ENCODE measurements around the gene METTL24. TPM values are rescaled to one million over a fixed set of nuclear protein-coding genes. Genes with fewer than 3 reads are reported as not detected.

The METTL24 gene
- total and polyA plus RNA-seq, 2 of the 13 experiments (the other 11 are each of a cell fraction or from before 2014, with no cell fraction given): not detected

DNA sequence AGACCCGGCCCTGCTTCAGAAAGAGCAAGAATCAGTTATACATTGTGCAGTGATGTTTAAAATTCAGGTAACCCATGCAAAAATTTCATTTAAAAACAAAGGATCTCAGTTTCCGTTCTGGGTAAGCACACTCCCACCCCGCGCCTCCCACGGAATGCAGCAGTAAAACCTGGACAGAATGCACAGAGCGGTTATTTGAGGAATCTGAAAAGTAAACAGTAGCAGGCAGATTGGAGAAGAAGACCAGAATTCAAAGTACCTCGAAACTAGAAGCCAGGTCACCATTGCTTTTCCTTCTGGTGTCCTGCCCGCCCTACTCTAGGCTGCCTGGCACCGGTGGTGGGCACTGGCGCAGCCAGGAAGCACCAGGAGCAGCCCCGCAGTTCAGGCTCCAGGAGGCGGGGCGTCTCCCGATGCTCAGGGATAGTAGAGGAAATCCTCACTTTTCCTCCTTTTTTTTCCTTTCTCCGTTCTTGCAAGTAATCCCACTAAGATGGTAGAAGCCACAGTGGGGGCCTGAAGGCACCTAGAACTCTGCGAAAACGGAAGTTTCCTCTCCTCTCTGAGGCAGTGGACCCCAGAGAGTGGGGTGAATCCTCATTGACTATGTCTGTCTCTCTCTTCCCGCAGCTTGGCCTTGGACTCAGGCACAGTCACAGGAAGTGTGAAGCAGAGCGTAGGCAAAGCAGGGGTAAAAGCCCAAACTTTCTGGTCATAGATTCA lies 28.3 kb downstream of the METTL24 start (continued):
- TF ChIP-seq, protein P1, sequence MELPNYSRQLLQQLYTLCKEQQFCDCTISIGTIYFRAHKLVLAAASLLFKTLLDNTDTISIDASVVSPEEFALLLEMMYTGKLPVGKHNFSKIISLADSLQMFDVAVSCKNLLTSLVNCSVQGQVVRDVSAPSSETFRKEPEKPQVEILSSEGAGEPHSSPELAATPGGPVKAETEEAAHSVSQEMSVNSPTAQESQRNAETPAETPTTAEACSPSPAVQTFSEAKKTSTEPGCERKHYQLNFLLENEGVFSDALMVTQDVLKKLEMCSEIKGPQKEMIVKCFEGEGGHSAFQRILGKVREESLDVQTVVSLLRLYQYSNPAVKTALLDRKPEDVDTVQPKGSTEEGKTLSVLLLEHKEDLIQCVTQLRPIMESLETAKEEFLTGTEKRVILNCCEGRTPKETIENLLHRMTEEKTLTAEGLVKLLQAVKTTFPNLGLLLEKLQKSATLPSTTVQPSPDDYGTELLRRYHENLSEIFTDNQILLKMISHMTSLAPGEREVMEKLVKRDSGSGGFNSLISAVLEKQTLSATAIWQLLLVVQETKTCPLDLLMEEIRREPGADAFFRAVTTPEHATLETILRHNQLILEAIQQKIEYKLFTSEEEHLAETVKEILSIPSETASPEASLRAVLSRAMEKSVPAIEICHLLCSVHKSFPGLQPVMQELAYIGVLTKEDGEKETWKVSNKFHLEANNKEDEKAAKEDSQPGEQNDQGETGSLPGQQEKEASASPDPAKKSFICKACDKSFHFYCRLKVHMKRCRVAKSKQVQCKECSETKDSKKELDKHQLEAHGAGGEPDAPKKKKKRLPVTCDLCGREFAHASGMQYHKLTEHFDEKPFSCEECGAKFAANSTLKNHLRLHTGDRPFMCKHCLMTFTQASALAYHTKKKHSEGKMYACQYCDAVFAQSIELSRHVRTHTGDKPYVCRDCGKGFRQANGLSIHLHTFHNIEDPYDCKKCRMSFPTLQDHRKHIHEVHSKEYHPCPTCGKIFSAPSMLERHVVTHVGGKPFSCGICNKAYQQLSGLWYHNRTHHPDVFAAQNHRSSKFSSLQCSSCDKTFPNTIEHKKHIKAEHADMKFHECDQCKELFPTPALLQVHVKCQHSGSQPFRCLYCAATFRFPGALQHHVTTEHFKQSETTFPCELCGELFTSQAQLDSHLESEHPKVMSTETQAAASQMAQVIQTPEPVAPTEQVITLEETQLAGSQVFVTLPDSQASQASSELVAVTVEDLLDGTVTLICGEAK (IDR thresholded peaks at IDR 0.05): no peak
- TF ChIP-seq, protein P1 (CRISPR knock-in tag; IDR thresholded peaks at IDR 0.05): no peak
- TF ChIP-seq ZNF563 (CRISPR knock-in tag; IDR thresholded peaks at IDR 0.05): no peak
- peak; percentile 34; the same call in 1 of the 2 replicates for TF ChIP-seq ZMYM4 (CRISPR knock-in tag; IDR thresholded peaks at IDR 0.05)
- TF ChIP-seq, protein P2, sequence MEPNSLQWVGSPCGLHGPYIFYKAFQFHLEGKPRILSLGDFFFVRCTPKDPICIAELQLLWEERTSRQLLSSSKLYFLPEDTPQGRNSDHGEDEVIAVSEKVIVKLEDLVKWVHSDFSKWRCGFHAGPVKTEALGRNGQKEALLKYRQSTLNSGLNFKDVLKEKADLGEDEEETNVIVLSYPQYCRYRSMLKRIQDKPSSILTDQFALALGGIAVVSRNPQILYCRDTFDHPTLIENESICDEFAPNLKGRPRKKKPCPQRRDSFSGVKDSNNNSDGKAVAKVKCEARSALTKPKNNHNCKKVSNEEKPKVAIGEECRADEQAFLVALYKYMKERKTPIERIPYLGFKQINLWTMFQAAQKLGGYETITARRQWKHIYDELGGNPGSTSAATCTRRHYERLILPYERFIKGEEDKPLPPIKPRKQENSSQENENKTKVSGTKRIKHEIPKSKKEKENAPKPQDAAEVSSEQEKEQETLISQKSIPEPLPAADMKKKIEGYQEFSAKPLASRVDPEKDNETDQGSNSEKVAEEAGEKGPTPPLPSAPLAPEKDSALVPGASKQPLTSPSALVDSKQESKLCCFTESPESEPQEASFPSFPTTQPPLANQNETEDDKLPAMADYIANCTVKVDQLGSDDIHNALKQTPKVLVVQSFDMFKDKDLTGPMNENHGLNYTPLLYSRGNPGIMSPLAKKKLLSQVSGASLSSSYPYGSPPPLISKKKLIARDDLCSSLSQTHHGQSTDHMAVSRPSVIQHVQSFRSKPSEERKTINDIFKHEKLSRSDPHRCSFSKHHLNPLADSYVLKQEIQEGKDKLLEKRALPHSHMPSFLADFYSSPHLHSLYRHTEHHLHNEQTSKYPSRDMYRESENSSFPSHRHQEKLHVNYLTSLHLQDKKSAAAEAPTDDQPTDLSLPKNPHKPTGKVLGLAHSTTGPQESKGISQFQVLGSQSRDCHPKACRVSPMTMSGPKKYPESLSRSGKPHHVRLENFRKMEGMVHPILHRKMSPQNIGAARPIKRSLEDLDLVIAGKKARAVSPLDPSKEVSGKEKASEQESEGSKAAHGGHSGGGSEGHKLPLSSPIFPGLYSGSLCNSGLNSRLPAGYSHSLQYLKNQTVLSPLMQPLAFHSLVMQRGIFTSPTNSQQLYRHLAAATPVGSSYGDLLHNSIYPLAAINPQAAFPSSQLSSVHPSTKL (CRISPR knock-in tag; IDR thresholded peaks at IDR 0.05): peak; percentile 73
- 0 out of 2 replicates have a peak, but pooled peaks have one; percentile 20 for TF ChIP-seq TBX2 (CRISPR knock-in tag; IDR thresholded peaks at IDR 0.05; ENCODE audit: borderline replicate concordance)
- TF ChIP-seq, protein P3, sequence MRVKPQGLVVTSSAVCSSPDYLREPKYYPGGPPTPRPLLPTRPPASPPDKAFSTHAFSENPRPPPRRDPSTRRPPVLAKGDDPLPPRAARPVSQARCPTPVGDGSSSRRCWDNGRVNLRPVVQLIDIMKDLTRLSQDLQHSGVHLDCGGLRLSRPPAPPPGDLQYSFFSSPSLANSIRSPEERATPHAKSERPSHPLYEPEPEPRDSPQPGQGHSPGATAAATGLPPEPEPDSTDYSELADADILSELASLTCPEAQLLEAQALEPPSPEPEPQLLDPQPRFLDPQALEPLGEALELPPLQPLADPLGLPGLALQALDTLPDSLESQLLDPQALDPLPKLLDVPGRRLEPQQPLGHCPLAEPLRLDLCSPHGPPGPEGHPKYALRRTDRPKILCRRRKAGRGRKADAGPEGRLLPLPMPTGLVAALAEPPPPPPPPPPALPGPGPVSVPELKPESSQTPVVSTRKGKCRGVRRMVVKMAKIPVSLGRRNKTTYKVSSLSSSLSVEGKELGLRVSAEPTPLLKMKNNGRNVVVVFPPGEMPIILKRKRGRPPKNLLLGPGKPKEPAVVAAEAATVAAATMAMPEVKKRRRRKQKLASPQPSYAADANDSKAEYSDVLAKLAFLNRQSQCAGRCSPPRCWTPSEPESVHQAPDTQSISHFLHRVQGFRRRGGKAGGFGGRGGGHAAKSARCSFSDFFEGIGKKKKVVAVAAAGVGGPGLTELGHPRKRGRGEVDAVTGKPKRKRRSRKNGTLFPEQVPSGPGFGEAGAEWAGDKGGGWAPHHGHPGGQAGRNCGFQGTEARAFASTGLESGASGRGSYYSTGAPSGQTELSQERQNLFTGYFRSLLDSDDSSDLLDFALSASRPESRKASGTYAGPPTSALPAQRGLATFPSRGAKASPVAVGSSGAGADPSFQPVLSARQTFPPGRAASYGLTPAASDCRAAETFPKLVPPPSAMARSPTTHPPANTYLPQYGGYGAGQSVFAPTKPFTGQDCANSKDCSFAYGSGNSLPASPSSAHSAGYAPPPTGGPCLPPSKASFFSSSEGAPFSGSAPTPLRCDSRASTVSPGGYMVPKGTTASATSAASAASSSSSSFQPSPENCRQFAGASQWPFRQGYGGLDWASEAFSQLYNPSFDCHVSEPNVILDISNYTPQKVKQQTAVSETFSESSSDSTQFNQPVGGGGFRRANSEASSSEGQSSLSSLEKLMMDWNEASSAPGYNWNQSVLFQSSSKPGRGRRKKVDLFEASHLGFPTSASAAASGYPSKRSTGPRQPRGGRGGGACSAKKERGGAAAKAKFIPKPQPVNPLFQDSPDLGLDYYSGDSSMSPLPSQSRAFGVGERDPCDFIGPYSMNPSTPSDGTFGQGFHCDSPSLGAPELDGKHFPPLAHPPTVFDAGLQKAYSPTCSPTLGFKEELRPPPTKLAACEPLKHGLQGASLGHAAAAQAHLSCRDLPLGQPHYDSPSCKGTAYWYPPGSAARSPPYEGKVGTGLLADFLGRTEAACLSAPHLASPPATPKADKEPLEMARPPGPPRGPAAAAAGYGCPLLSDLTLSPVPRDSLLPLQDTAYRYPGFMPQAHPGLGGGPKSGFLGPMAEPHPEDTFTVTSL (CRISPR knock-in tag; IDR thresholded peaks at IDR 0.05; ENCODE audit: borderline replicate concordance): 0 out of 2 replicates have a peak, but pooled peaks have one; percentile 59
- no peak for TF ChIP-seq SAFB2 (CRISPR knock-in tag; IDR thresholded peaks at IDR 0.05; ENCODE audit: borderline replicate concordance, low read depth)

Data from HepG2 (cell line).